ENCODE data around the gene PIGT.

The PIGT gene

GRCh38 chr20:45459606-45460005, 43.7 kb downstream of the PIGT start:
- Histone ChIP-seq H3K27me3 (replicated peaks; ENCODE audit: control insufficient read depth, insufficient read depth, low read length, poor library complexity, severe bottlenecking) (no peaks in the 10 kb centered on the region), H3K4me1 (ENCODE audit: control insufficient read depth, insufficient read depth, low read length, poor library complexity, severe bottlenecking) (no peaks in the 10 kb centered on the region)

GRCh38 chr20:45461225-45461624, 45.3 kb downstream of the PIGT start:
- H3K36me3 ChIP-seq (ENCODE audit: control insufficient read depth, insufficient read depth, low read length) = no peaks in the 10 kb centered on the region
- DNase-seq = no peak
- no peak overlapping the region for H3K4me3 ChIP-seq (ENCODE audit: insufficient read depth, low read depth, low read length, poor library complexity, severe bottlenecking)
- no peak overlapping the region for H3K27ac ChIP-seq (ENCODE audit: insufficient read depth, low read length, poor library complexity, severe bottlenecking)
- H3K27me3 ChIP-seq (replicated peaks; ENCODE audit: control insufficient read depth, insufficient read depth, low read length, poor library complexity, severe bottlenecking) = peaks cover 3% of the 10 kb centered on the region
- H3K9me3 ChIP-seq (ENCODE audit: control insufficient read depth, low read length) = no peaks in the 10 kb centered on the region
- H3K4me1 ChIP-seq (ENCODE audit: control insufficient read depth, insufficient read depth, low read length, poor library complexity, severe bottlenecking) = no peaks in the 10 kb centered on the region

More at GRCh38 chr20:45459606-45460005, 43.7 kb downstream of the PIGT start:
- Histone ChIP-seq H3K36me3 (ENCODE audit: control insufficient read depth, insufficient read depth, low read length) (no peaks in the 10 kb centered on the region), H3K27ac (ENCODE audit: insufficient read depth, low read length, poor library complexity, severe bottlenecking) (no peak overlapping the region), H3K4me3 (ENCODE audit: insufficient read depth, low read depth, low read length, poor library complexity, severe bottlenecking) (no peak overlapping the region), H3K9me3 (ENCODE audit: control insufficient read depth, low read length) (no peaks in the 10 kb centered on the region)
- no peak for DNase-seq

GRCh38 chr20:45462711-45463509, 47.0 kb downstream of the PIGT start:
- no peak for DNase-seq
- Histone ChIP-seq H3K4me1 (ENCODE audit: control insufficient read depth, insufficient read depth, low read length, poor library complexity, severe bottlenecking) (no peaks in the 10 kb centered on the region), H3K4me3 (ENCODE audit: insufficient read depth, low read depth, low read length, poor library complexity, severe bottlenecking) (no peak overlapping the region), H3K27me3 (replicated peaks; ENCODE audit: control insufficient read depth, insufficient read depth, low read length, poor library complexity, severe bottlenecking) (peaks cover 4% of the 10 kb centered on the region), H3K36me3 (ENCODE audit: control insufficient read depth, insufficient read depth, low read length) (no peaks in the 10 kb centered on the region), H3K27ac (ENCODE audit: insufficient read depth, low read length, poor library complexity, severe bottlenecking) (no peak overlapping the region), H3K9me3 (ENCODE audit: control insufficient read depth, low read length) (no peaks in the 10 kb centered on the region)

- H3K36me3 ChIP-seq (ENCODE audit: control insufficient read depth, insufficient read depth, low read length) = no peaks in the 10 kb centered on the region
- no peak for DNase-seq
- H3K27me3 ChIP-seq (replicated peaks; ENCODE audit: control insufficient read depth, insufficient read depth, low read length, poor library complexity, severe bottlenecking) = peaks cover 9% of the 10 kb centered on the region
- H3K27ac ChIP-seq (ENCODE audit: insufficient read depth, low read length, poor library complexity, severe bottlenecking) = no peak overlapping the region
- no peaks in the 10 kb centered on the region for H3K4me1 ChIP-seq (ENCODE audit: control insufficient read depth, insufficient read depth, low read length, poor library complexity, severe bottlenecking)
- no peak overlapping the region for H3K4me3 ChIP-seq (ENCODE audit: insufficient read depth, low read depth, low read length, poor library complexity, severe bottlenecking)
- H3K9me3 ChIP-seq (ENCODE audit: control insufficient read depth, low read length) = no peaks in the 10 kb centered on the region
Measured at GRCh38 chr20:45463709-45464108, 47.8 kb downstream of the PIGT start.

- peaks cover 11% of the 10 kb centered on the region for H3K4me1 ChIP-seq (ENCODE audit: control insufficient read depth, insufficient read depth, low read length, poor library complexity, severe bottlenecking)
- H3K4me3 ChIP-seq (ENCODE audit: insufficient read depth, low read depth, low read length, poor library complexity, severe bottlenecking) = no peak overlapping the region
- no peak overlapping the region for H3K27ac ChIP-seq (ENCODE audit: insufficient read depth, low read length, poor library complexity, severe bottlenecking)
- DNase-seq = no peak
- H3K9me3 ChIP-seq (ENCODE audit: control insufficient read depth, low read length) = no peaks in the 10 kb centered on the region
- no peaks in the 10 kb centered on the region for H3K36me3 ChIP-seq (ENCODE audit: control insufficient read depth, insufficient read depth, low read length)
- H3K27me3 ChIP-seq (replicated peaks; ENCODE audit: control insufficient read depth, insufficient read depth, low read length, poor library complexity, severe bottlenecking) = peaks cover 29% of the 10 kb centered on the region
Measured at GRCh38 chr20:45465491-45466266, 49.7 kb downstream of the PIGT start.

- no peak overlapping the region for H3K27ac ChIP-seq (ENCODE audit: insufficient read depth, low read length, poor library complexity, severe bottlenecking)
- DNase-seq = no peak
Measured at GRCh38 chr20:45467172-45467571, 51.2 kb downstream of the PIGT start.

GRCh38 chr20:45467861-45468260, 51.9 kb downstream of the PIGT start:
- Histone ChIP-seq H3K4me3 (ENCODE audit: insufficient read depth, low read depth, low read length, poor library complexity, severe bottlenecking) (no peak overlapping the region), H3K36me3 (ENCODE audit: control insufficient read depth, insufficient read depth, low read length) (no peaks in the 10 kb centered on the region), H3K27me3 (replicated peaks; ENCODE audit: control insufficient read depth, insufficient read depth, low read length, poor library complexity, severe bottlenecking) (peaks cover 32% of the 10 kb centered on the region), H3K27ac (ENCODE audit: insufficient read depth, low read length, poor library complexity, severe bottlenecking) (no peak overlapping the region), H3K9me3 (ENCODE audit: control insufficient read depth, low read length) (no peaks in the 10 kb centered on the region), H3K4me1 (ENCODE audit: control insufficient read depth, insufficient read depth, low read length, poor library complexity, severe bottlenecking) (peaks cover 13% of the 10 kb centered on the region)
- DNase-seq = no peak

More at GRCh38 chr20:45467172-45467571, 51.2 kb downstream of the PIGT start:
- Histone ChIP-seq H3K4me1 (ENCODE audit: control insufficient read depth, insufficient read depth, low read length, poor library complexity, severe bottlenecking) (peaks cover 13% of the 10 kb centered on the region), H3K36me3 (ENCODE audit: control insufficient read depth, insufficient read depth, low read length) (no peaks in the 10 kb centered on the region), H3K4me3 (ENCODE audit: insufficient read depth, low read depth, low read length, poor library complexity, severe bottlenecking) (no peak overlapping the region), H3K27me3 (replicated peaks; ENCODE audit: control insufficient read depth, insufficient read depth, low read length, poor library complexity, severe bottlenecking) (peaks cover 32% of the 10 kb centered on the region), H3K9me3 (ENCODE audit: control insufficient read depth, low read length) (no peaks in the 10 kb centered on the region)

GRCh38 chr20:45469336-45470261, 53.7 kb downstream of the PIGT start, which contains the start of gene WFDC2:
TSS of gene WFDC2 (plus strand) at chr20:45469753. CDS start at chr20:45469782, 29 bp downstream.
- Histone ChIP-seq H3K27ac (ENCODE audit: insufficient read depth, low read length, poor library complexity, severe bottlenecking) (no peak within 1 kb of the TSS), H3K27me3 (replicated peaks; ENCODE audit: control insufficient read depth, insufficient read depth, low read length, poor library complexity, severe bottlenecking) (peaks cover 32% of the 10 kb centered on the region), H3K4me1 (ENCODE audit: control insufficient read depth, insufficient read depth, low read length, poor library complexity, severe bottlenecking) (peaks cover 13% of the 10 kb centered on the region), H3K9me3 (ENCODE audit: control insufficient read depth, low read length) (no peaks in the 10 kb centered on the region), H3K4me3 (ENCODE audit: insufficient read depth, low read depth, low read length, poor library complexity, severe bottlenecking) (peak within 1 kb of the TSS; percentile 46), H3K36me3 (ENCODE audit: control insufficient read depth, insufficient read depth, low read length) (no peaks in the 10 kb centered on the region)
- no peak for DNase-seq

GRCh38 chr20:45470262-45470931, 54.5 kb downstream of the PIGT start:
- peak overlapping the region; percentile 46 for H3K4me3 ChIP-seq (ENCODE audit: insufficient read depth, low read depth, low read length, poor library complexity, severe bottlenecking)
- H3K9me3 ChIP-seq (ENCODE audit: control insufficient read depth, low read length) = no peaks in the 10 kb centered on the region
- no peak overlapping the region for H3K27ac ChIP-seq (ENCODE audit: insufficient read depth, low read length, poor library complexity, severe bottlenecking)
- H3K36me3 ChIP-seq (ENCODE audit: control insufficient read depth, insufficient read depth, low read length) = no peaks in the 10 kb centered on the region
- no peak for DNase-seq
- H3K4me1 ChIP-seq (ENCODE audit: control insufficient read depth, insufficient read depth, low read length, poor library complexity, severe bottlenecking) = peaks cover 13% of the 10 kb centered on the region
- H3K27me3 ChIP-seq (replicated peaks; ENCODE audit: control insufficient read depth, insufficient read depth, low read length, poor library complexity, severe bottlenecking) = peaks cover 31% of the 10 kb centered on the region

Data from effector memory CD4-positive, alpha-beta T cell (primary cell).